Gastrocnemius medialis (tissue), 4 donors: ENCODE results near the gene SEMA3G.

ENCODE experiments used
- CTCF ChIP-seq, 5 experiments: fragments of 450-650 bp in 3 of 5; fragments of 200-600 bp in 2 of 5; sonication (generic) in 2 of 5; IDR thresholded peaks in 4 of 5; conservative IDR thresholded peaks in 1 of 5; 1 replicate in 4 of 5; 2 replicates in 1 of 5; pipeline ENCODE4 v1.5.1; 2016 to 2019; ENCODE audit warnings: antibody characterized with exemption in 5 of 5, mild to moderate bottlenecking in 3 of 5, moderate library complexity in 3 of 5
- POLR2A ChIP-seq, 2 donors: fragments of 450-650 bp; IDR thresholded peaks; one replicate each; pipeline ENCODE4 v1.6.1; 2017; ENCODE audit warnings: antibody characterized with exemption in 2 of 2, mild to moderate bottlenecking in 2 of 2, moderate library complexity in 2 of 2

GRCh38 chr3:52408466-52408865 lies 36.4 kb downstream of the SEMA3G start:
- TF ChIP-seq CTCF (IDR thresholded peaks at IDR 0.05 in 4 of 5, conservative IDR thresholded peaks at IDR 0.05 in 1 of 5) (no peak), POLR2A (IDR thresholded peaks at IDR 0.05) (no peak)
